Nephron progenitor cell (in vitro differentiated cells): Measurements from ENCODE around the gene HDGF.

Source experiments
- DNase-seq: peaks from one replicate; pipeline ENCODE4 v3.0.0; 2021
- H3K27ac Mint-ChIP-seq: 2 replicates; pipeline ENCODE4 v1.8.0; 2021; ENCODE audit warnings: mild to moderate bottlenecking, moderate library complexity, mixed read lengths
- H3K27me3 Mint-ChIP-seq: 2 replicates; pipeline ENCODE4 v1.8.0; 2021; ENCODE audit warnings: mild to moderate bottlenecking, low read depth, mixed read lengths; ENCODE audit not compliant: poor library complexity
- H3K36me3 Mint-ChIP-seq: 2 replicates; pipeline ENCODE4 v1.8.0; 2021; ENCODE audit warnings: low read depth, mixed read lengths
- H3K4me1 Mint-ChIP-seq: 2 replicates; pipeline ENCODE4 v1.8.0; 2021; ENCODE audit warnings: mixed read lengths
- H3K4me3 Mint-ChIP-seq: 2 replicates; pipeline ENCODE4 v1.8.0; 2021; ENCODE audit warnings: mild to moderate bottlenecking, moderate library complexity, mixed read lengths
- H3K9me3 Mint-ChIP-seq: 2 replicates; pipeline ENCODE4 v1.8.0; 2021; ENCODE audit warnings: mild to moderate bottlenecking, moderate library complexity, mixed read lengths
- TF ChIP-seq, protein P1 (sequence below): fragments of 200-600 bp; sonication (generic); IDR thresholded peaks from 2 replicates; pipeline ENCODE4 v1.5.0; 2021; ENCODE audit warnings: antibody characterized with exemption

HDGF gene

DNA sequence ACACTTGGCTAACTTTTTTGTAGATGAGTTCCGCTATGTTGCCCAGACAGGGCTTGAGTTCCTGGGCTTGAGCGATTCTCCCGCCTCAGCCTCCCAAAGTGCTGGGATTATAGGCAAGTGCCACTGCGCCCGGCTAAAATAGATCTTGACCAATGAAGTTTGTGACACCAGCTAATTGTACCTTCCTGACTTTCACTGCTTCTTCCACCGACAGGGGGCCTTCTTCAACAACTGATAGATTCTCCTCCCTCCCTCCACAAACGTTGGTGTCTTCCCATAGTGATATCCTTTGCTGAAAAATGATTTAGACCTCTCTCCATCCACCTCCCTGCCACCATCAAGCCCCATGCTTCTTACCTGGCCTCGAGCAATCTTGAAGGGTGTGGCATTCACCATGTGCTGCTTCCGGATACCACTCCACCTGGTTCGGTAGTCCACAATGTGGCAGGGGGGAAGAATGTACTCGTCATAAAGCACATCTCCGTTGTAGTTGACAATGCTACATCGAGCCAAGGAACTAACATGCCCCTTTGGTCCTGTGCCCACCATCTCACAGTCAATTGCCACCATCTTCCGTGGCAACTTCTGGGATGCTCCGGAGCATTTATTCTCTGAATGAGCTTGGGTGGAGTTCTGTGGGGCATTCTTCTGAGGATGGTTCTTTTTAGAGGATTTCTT, 24.8 kb downstream of the HDGF start:
- peaks cover 33% of the 10 kb centered on the region for H3K4me1 Mint-ChIP-seq
- H3K9me3 Mint-ChIP-seq, result no peaks in the 10 kb centered on the region
- H3K27me3 Mint-ChIP-seq, result no peaks in the 10 kb centered on the region
- H3K4me3 Mint-ChIP-seq, result no peak overlapping the region
- TF ChIP-seq, protein P1, sequence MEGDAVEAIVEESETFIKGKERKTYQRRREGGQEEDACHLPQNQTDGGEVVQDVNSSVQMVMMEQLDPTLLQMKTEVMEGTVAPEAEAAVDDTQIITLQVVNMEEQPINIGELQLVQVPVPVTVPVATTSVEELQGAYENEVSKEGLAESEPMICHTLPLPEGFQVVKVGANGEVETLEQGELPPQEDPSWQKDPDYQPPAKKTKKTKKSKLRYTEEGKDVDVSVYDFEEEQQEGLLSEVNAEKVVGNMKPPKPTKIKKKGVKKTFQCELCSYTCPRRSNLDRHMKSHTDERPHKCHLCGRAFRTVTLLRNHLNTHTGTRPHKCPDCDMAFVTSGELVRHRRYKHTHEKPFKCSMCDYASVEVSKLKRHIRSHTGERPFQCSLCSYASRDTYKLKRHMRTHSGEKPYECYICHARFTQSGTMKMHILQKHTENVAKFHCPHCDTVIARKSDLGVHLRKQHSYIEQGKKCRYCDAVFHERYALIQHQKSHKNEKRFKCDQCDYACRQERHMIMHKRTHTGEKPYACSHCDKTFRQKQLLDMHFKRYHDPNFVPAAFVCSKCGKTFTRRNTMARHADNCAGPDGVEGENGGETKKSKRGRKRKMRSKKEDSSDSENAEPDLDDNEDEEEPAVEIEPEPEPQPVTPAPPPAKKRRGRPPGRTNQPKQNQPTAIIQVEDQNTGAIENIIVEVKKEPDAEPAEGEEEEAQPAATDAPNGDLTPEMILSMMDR, result peak; percentile 54
- H3K27ac Mint-ChIP-seq, result no peak overlapping the region
- H3K36me3 Mint-ChIP-seq, result peaks cover 27% of the 10 kb centered on the region
- DNase-seq, result peak; percentile 56

DNA sequence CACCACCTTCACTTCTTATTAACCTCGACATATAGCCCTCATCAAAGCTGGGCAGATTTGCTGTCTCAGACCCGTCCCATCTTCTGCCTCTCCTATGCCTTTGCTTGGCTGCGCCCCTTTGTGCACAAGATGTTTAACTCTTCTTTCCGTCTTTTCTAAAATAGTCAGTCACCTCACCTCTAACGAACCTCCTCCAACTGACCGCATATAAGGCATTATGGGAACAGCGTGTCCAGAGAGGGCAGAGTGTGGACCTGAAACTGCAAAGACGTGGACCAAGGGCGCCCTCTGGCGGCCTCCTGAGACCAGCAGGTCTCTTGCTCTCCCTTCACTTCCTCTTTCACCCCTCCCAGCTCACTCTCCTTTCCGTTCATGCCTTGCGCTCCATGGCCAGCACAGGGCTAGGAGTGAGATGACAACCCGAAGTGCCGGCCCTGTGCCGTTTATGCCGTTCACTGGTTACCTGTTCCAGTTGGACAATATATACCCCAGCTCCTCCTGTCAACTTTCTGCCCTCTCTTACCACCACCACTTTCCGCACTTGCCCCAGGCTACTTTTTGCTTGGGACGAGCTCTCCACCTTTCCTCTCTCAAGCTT, 25.7 kb downstream of the HDGF start:
- Mint-ChIP-seq H3K9me3 (no peaks in the 10 kb centered on the region), H3K27me3 (no peaks in the 10 kb centered on the region), H3K4me1 (peaks cover 36% of the 10 kb centered on the region), H3K27ac (no peak overlapping the region), H3K4me3 (no peak overlapping the region), H3K36me3 (peaks cover 27% of the 10 kb centered on the region)
- TF ChIP-seq, protein P1, result peak; percentile 91
- DNase-seq, result peak; percentile 92

- Mint-ChIP-seq H3K27me3 (no peaks in the 10 kb centered on the region), H3K4me1 (peaks cover 47% of the 10 kb centered on the region), H3K36me3 (peaks cover 34% of the 10 kb centered on the region), H3K9me3 (no peaks in the 10 kb centered on the region), H3K4me3 (no peak overlapping the region), H3K27ac (peak overlapping the region; percentile 99)
- DNase-seq, result no peak
- TF ChIP-seq, protein P1, result no peak
These were observed 29.9 kb downstream of the HDGF start for GRCh38 chr1:156721535-156721934.

DNA sequence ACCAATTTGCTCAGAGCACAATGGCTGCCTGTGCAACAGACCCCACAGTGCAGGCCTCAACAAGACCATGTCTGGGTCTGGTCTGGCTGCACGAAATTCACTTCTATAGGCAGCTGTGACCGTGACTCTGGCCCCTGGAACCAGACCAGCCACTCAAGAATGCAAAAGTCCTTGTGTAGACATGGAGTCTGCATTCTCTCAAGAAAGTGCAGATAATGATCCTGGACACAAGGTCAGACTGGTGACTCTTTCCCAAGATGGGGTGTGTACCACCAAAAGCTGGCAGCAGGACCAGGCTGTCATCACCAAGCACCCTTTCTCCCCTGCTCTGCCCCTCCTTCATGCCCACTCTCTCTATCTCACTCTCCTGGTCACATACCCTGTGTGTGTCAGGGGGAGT, 30.3 kb downstream of the HDGF start:
- DNase-seq, result no peak
- peak overlapping the region; percentile 99 for H3K27ac Mint-ChIP-seq
- H3K4me1 Mint-ChIP-seq, result peaks cover 50% of the 10 kb centered on the region

DNA sequence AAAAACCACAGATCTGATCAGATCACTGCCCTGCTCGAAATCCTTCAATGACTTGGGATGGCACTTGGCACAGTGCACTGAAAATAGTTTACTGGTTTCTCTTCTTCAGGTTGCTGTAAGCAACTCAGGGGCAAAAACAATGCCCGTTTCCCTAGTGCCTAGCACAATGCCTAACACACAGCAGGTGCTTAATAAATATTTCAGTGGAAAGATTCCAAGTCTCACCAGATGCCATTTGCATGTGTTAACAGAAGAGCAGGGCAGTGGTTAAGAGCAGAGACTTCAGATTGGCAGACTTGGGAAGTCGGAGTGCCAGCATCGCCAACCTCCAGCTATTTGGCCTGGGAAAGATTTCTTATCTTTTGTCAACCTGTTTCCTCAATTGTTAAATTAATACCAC, 34.1 kb downstream of the HDGF start:
- Mint-ChIP-seq H3K27me3 (no peaks in the 10 kb centered on the region), H3K36me3 (peaks cover 30% of the 10 kb centered on the region), H3K27ac (no peak overlapping the region), H3K4me1 (peaks cover 60% of the 10 kb centered on the region), H3K9me3 (no peaks in the 10 kb centered on the region), H3K4me3 (no peak overlapping the region)
- TF ChIP-seq, protein P1, result no peak
- DNase-seq, result no peak

More for the DNA sequence above, 30.3 kb downstream of the HDGF start:
- Mint-ChIP-seq H3K36me3 (peaks cover 36% of the 10 kb centered on the region), H3K9me3 (no peaks in the 10 kb centered on the region), H3K27me3 (no peaks in the 10 kb centered on the region), H3K4me3 (no peak overlapping the region)
- TF ChIP-seq, protein P1, result no peak

DNA sequence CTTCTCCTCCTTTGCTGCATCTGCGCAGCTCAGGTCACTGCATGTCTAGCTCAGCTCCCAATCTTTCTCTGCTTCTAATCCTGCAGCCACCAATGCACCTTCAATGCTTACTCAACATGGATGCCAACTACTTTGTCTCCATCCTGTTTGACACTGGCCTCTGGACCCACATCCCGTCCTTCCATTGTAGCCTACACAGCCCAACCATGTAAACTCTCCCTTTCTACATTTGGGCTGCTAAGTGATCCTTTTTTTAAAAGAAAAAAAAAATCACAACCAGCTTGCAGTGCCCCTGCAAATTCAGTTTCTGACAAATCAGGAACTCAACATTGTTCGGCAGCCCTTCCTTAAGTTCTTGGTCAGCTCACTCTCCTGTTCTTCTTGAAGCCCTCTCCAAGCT, 36.6 kb downstream of the HDGF start:
- Mint-ChIP-seq H3K27me3 (no peaks in the 10 kb centered on the region), H3K4me3 (peak overlapping the region; percentile 18), H3K4me1 (peaks cover 70% of the 10 kb centered on the region), H3K9me3 (no peaks in the 10 kb centered on the region), H3K36me3 (peaks cover 25% of the 10 kb centered on the region), H3K27ac (peak overlapping the region; percentile 74)
- no peak for DNase-seq
- TF ChIP-seq, protein P1, result no peak
